Astrocyte of the cerebellum (primary cell): ENCODE data around the gene COQ7.

Experiments used
- DNase-seq: peaks from one replicate; pipeline ENCODE4 v3.0.0-alpha.2; 2011; ENCODE audit warnings: low read depth
- H3K4me3 ChIP-seq: 2 replicates; pipeline ENCODE4 v1.5.1; 2011; ENCODE audit warnings: mild to moderate bottlenecking, low read depth, low read length, moderate library complexity
- CTCF ChIP-seq: IDR thresholded peaks from 2 replicates; pipeline ENCODE4 v1.5.1; 2012; ENCODE audit warnings: low read length, low read depth, moderate library complexity, mild to moderate bottlenecking; ENCODE audit errors: missing control alignments
- in situ Hi-C: cut with HindIII; loops from 2 replicates; pipeline ENCODE4 v1.10.0; 2017; ENCODE audit warnings: low sequenced_read_pairs

The COQ7 gene

GRCh38 chr16:19126300-19126699 is 58.9 kb downstream of the COQ7 start:
- H3K4me3 ChIP-seq = no peak overlapping the region
- in situ Hi-C loops = no loop called here
- no peak for TF ChIP-seq CTCF
- no peak for DNase-seq

DNA sequence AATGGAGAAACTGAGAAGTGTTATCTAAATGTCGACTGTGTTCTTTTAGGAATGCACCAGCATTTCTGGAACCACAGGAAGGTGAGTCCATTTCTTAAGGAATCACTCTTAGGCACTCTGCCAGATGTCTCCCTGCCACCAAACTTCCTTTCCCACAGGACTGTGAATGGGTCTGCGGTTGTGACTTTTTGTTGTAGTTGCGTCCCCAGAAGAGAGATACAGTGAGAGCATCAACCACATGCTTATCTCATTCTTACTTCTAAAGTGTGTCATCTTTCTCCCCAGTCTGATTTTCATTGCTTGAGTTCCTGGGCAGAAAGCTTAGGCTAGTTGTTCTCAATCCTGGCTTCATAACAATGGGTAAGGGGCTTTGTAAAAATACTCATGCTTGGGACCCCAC is 59.8 kb downstream of the COQ7 start:
- no peak for DNase-seq
- TF ChIP-seq CTCF = no peak
- in situ Hi-C loops = no loop called here
- H3K4me3 ChIP-seq = no peak overlapping the region

DNA sequence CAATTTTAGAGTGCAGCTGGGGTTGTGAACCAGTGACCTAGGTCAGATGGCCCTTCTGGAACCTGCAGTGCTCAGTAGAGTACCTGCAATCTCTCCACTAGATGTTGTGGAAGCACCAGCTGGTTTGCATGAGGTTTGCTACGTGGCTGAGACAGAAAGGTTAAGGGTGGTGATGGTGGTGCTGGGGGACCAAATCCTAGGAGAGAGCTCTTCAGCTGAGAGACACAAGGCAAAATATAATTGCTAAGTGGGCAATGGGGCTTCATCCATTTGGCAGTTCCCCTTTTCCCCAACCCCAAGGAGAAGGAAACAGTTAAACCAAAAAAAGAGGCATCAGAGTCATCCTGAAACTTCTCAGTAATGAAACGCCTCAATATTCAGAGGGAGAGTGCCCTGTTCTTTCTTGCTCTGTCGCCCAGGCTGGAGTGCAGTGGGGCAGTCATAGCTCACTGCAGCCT is 60.3 kb downstream of the COQ7 start:
- TF ChIP-seq CTCF = no peak
- in situ Hi-C loops = no loop called here
- no peak overlapping the region for H3K4me3 ChIP-seq
- DNase-seq = no peak

DNA sequence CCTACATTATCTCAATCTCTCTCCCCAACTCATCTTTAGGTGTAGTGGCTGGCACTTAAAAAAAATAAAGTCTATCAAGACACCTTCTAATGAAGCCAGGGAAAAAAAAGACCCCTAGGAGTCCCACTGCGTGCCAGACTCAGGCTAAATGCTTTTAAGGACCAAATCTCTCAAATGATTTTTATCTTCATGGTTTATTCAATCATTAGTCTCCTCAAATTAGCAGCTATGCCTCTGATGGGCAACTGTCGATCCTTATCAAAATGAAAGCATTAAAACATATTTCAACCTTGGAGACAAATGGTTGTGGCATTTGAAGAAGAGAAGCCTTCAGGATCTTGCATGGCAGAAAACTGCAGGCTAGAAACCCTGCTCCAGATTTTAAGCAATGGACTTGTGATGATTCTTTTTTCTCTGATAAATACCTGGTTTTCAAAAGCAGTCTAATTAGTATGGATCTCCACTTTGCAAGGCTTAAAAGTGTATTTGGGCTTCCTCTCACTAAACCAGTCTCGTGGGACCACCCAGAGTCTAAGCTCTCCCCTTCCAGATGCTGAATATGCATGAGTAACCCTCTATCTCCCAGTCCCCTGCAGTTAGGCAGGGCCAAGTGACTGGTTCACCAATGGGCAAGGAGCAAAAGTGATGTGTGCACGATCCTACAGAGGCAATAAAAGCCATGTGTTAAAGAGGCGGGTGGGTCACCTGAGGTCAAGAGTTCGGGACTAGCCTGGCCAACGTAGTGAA is 61.2 kb downstream of the COQ7 start:
- TF ChIP-seq CTCF = no peak
- H3K4me3 ChIP-seq = no peak overlapping the region

More for the DNA sequence above, 61.2 kb downstream of the COQ7 start:
- no peak for DNase-seq
- in situ Hi-C loops = no loop called here
